Panc1 (cell line): Measurements from ENCODE around the gene LIMCH1. TPM values are rescaled to one million over a fixed set of nuclear protein-coding genes. Genes with fewer than 3 reads are reported as not detected.

Experiments used
- ATAC-seq: fragments of 200-7000 bp; cut with Tn5 transposase; 2 replicates; pipeline ENCODE4 v1.9.1; 2020; ENCODE audit warnings: mild to moderate bottlenecking, moderate library complexity
- BruUV-seq: library from RNA; stranded (reverse); fragments of 400-500 nt; replicated peaks from 2 replicates; lab custom pipeline; 2021; lab: Mats Ljungman, UMichigan
- CTCF ChIA-PET: fragments of 300-600 bp; sonication (Branson Sonifier 250); formaldehyde crosslinking; loops from one replicate; lab custom pipeline; 2022; ENCODE audit warnings: antibody characterized with exemption; lab: Charles Lee
- POLR2A ChIA-PET: fragments of 300-600 bp; sonication (Branson Sonifier 250); formaldehyde crosslinking; loops from one replicate; lab custom pipeline; 2022; ENCODE audit warnings: antibody characterized with exemption; lab: Charles Lee
- DNase-seq: peaks from one replicate; pipeline ENCODE4 v3.0.0-alpha.2; 2010; ENCODE audit warnings: low read depth, low spot score
- H3K27ac ChIP-seq: 2 replicates; pipeline ENCODE4 v1.5.1; 2011; ENCODE audit warnings: mild to moderate bottlenecking, low read length, inconsistent platforms
- H3K27me3 ChIP-seq: fragments of 200-500 bp; sonication (Bioruptor generic); 2 replicates; pipeline ENCODE4 v1.6.0; 2014; ENCODE audit warnings: low read length, inconsistent platforms; ENCODE audit not compliant: control insufficient read depth, insufficient read depth
- H3K36me3 ChIP-seq: fragments of 200-500 bp; sonication (Bioruptor generic); 2 replicates; pipeline ENCODE4 v1.5.1; 2014; ENCODE audit warnings: inconsistent platforms, mild to moderate bottlenecking, low read length, moderate library complexity; ENCODE audit not compliant: control insufficient read depth, insufficient read depth
- H3K4me1 ChIP-seq: 2 replicates; pipeline ENCODE4 v1.5.1; 2011; ENCODE audit warnings: inconsistent platforms, mild to moderate bottlenecking, low read length, moderate library complexity; ENCODE audit not compliant: control insufficient read depth, insufficient read depth
- H3K4me3 ChIP-seq, 2 experiments: 2 replicates each; pipeline ENCODE4 v1.5.1; 2011 to 2012; ENCODE audit warnings: low read depth in 2 of 2, low read length in 2 of 2, mild to moderate bottlenecking in 2 of 2, inconsistent platforms in 1 of 2, moderate library complexity in 1 of 2
- H3K9me3 ChIP-seq: fragments of 200-500 bp; sonication (Bioruptor generic); 2 replicates; pipeline ENCODE4 v1.5.1; 2014; ENCODE audit warnings: low read depth, mild to moderate bottlenecking, inconsistent platforms, low read length, moderate library complexity; ENCODE audit not compliant: control insufficient read depth, insufficient read depth
- POLR2AphosphoS5 ChIP-seq: IDR thresholded peaks from 2 replicates; pipeline ENCODE4 v1.6.1; 2012; ENCODE audit warnings: mild to moderate bottlenecking, low read depth, low read length, moderate library complexity
- SIN3A ChIP-seq: IDR thresholded peaks from 2 replicates; pipeline ENCODE4 v1.6.1; 2012; ENCODE audit warnings: low read depth, mild to moderate bottlenecking, low read length, moderate library complexity, borderline replicate concordance; ENCODE audit not compliant: insufficient read depth
- TCF7L2 ChIP-seq: IDR thresholded peaks from 2 replicates; pipeline ENCODE4 v1.6.1; 2011; ENCODE audit warnings: mild to moderate bottlenecking, low read depth, low read length, inconsistent platforms
- in situ Hi-C: cut with HindIII; loops from 2 replicates; pipeline ENCODE4 v1.10.0; 2016; ENCODE audit warnings: low sequenced_read_pairs, low pct_unique_long_range_greater_than_20kb
- intact Hi-C: fragments of 100-400 bp; cut with micrococcal nuclease; formaldehyde crosslinking; loops from one replicate; pipeline ENCODE4 v1.10.0; 2022; ENCODE audit not compliant: unreplicated experiment
- total RNA-seq: library from RNA; stranded (reverse); gene quantifications from one replicate; pipeline ENCODE4 v1.2.1, GENCODE V29; 2021; ENCODE audit not compliant: unreplicated experiment
- TF ChIP-seq, protein P1 (sequence below), 2 experiments: IDR thresholded peaks; 2 replicates each; pipeline ENCODE4 v1.6.1; 2011 to 2012; ENCODE audit warnings: low read depth in 2 of 2, control low read depth in 1 of 2, low read length in 1 of 2, mild to moderate bottlenecking in 1 of 2, moderate library complexity in 1 of 2; ENCODE audit not compliant: insufficient read depth in 1 of 2
- TF ChIP-seq, protein P2 (sequence below): fragments of 450-650 bp; IDR thresholded peaks from 2 replicates; pipeline ENCODE4 v1.5.1; 2017; ENCODE audit warnings: mild to moderate bottlenecking

LIMCH1 gene
- total RNA-seq, 1 experiment from 2014 or later, result 3.3 TPM

- H3K4me3 ChIP-seq, result no peak overlapping the region
- H3K9me3 ChIP-seq, result no peaks in the 10 kb centered on the region
- DNase-seq (no peak), ATAC-seq (no peak)
- no TSS peak for BruUV-seq
- POLR2A ChIA-PET, result no interaction called here
- TF ChIP-seq, protein P1, sequence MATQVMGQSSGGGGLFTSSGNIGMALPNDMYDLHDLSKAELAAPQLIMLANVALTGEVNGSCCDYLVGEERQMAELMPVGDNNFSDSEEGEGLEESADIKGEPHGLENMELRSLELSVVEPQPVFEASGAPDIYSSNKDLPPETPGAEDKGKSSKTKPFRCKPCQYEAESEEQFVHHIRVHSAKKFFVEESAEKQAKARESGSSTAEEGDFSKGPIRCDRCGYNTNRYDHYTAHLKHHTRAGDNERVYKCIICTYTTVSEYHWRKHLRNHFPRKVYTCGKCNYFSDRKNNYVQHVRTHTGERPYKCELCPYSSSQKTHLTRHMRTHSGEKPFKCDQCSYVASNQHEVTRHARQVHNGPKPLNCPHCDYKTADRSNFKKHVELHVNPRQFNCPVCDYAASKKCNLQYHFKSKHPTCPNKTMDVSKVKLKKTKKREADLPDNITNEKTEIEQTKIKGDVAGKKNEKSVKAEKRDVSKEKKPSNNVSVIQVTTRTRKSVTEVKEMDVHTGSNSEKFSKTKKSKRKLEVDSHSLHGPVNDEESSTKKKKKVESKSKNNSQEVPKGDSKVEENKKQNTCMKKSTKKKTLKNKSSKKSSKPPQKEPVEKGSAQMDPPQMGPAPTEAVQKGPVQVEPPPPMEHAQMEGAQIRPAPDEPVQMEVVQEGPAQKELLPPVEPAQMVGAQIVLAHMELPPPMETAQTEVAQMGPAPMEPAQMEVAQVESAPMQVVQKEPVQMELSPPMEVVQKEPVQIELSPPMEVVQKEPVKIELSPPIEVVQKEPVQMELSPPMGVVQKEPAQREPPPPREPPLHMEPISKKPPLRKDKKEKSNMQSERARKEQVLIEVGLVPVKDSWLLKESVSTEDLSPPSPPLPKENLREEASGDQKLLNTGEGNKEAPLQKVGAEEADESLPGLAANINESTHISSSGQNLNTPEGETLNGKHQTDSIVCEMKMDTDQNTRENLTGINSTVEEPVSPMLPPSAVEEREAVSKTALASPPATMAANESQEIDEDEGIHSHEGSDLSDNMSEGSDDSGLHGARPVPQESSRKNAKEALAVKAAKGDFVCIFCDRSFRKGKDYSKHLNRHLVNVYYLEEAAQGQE (IDR thresholded peaks at IDR 0.05; ENCODE audit: insufficient read depth in 1 of 2, low read depth in 2 of 2, low read length in 1 of 2), result no peak
- TF ChIP-seq SIN3A (no peak), TCF7L2 (no peak), POLR2AphosphoS5 (no peak)
- TF ChIP-seq, protein P2, sequence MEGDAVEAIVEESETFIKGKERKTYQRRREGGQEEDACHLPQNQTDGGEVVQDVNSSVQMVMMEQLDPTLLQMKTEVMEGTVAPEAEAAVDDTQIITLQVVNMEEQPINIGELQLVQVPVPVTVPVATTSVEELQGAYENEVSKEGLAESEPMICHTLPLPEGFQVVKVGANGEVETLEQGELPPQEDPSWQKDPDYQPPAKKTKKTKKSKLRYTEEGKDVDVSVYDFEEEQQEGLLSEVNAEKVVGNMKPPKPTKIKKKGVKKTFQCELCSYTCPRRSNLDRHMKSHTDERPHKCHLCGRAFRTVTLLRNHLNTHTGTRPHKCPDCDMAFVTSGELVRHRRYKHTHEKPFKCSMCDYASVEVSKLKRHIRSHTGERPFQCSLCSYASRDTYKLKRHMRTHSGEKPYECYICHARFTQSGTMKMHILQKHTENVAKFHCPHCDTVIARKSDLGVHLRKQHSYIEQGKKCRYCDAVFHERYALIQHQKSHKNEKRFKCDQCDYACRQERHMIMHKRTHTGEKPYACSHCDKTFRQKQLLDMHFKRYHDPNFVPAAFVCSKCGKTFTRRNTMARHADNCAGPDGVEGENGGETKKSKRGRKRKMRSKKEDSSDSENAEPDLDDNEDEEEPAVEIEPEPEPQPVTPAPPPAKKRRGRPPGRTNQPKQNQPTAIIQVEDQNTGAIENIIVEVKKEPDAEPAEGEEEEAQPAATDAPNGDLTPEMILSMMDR, result no peak
- CTCF ChIA-PET, result no interaction called here
- H3K36me3 ChIP-seq, result no peaks in the 10 kb centered on the region
- no peaks in the 10 kb centered on the region for H3K27me3 ChIP-seq
- H3K27ac ChIP-seq, result no peak overlapping the region
- intact Hi-C loops, result no loop called here
- H3K4me1 ChIP-seq, result no peaks in the 10 kb centered on the region
- in situ Hi-C loops, result no loop called here
Observed at GRCh38 chr4:41546638-41547037, 8.7 kb downstream of the LIMCH1 start.

GRCh38 chr4:41548305-41548880, 10.4 kb downstream of the LIMCH1 start:
- ChIA-PET CTCF (no interaction called here), POLR2A (no interaction called here)
- TF ChIP-seq SIN3A, result no peak
- TF ChIP-seq, protein P2, result no peak
- TF ChIP-seq, protein P1 (IDR thresholded peaks at IDR 0.05; ENCODE audit: insufficient read depth in 1 of 2, low read depth in 2 of 2, low read length in 1 of 2), result no peak
- no peak for TF ChIP-seq POLR2AphosphoS5
- H3K9me3 ChIP-seq, result no peaks in the 10 kb centered on the region
- intact Hi-C loops (no loop called here), in situ Hi-C loops (no loop called here)
- ATAC-seq, result no peak
- H3K27ac ChIP-seq, result no peak overlapping the region
- H3K4me1 ChIP-seq, result no peaks in the 10 kb centered on the region
- no peak overlapping the region for H3K4me3 ChIP-seq
- no TSS peak for BruUV-seq
- no peaks in the 10 kb centered on the region for H3K27me3 ChIP-seq
- DNase-seq, result no peak
- H3K36me3 ChIP-seq, result no peaks in the 10 kb centered on the region
